Activated naive CD4-positive, alpha-beta T cell treated with anti-CD3 and anti-CD28 coated beads, Interleukin-2, amount 50 U/mL, for 16 hours (primary cell): ENCODE measurements around the gene AFF3.
"Not testable (repeated sequence)": the region's sequence is repeated elsewhere in the genome, so short reads cannot be mapped to it uniquely, and the experiment has no call there.

Source experiments
- DNase-seq: peaks from one replicate; pipeline ENCODE4 v3.0.0-alpha.2; 2020

Gene AFF3

DNA sequence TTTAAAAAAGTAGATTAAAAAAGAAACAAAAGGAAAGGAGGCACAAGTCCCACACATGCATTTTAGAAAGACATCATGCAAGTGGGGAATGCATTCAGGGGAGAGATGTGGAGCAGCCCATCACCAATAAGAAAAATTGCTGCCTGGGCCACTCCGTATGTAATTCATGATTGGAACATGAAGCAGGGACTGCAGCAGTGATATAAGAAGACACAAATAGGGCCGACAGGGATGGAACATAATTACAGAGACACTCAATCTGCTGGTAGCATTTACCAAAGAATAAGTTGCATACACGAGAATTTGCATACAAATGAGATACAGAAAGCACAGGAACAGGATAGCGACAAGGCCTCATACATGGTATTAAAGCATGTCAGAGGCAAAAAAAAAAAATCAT is 6.5 kb upstream of the AFF3 start:
- DNase-seq = no peak

DNA sequence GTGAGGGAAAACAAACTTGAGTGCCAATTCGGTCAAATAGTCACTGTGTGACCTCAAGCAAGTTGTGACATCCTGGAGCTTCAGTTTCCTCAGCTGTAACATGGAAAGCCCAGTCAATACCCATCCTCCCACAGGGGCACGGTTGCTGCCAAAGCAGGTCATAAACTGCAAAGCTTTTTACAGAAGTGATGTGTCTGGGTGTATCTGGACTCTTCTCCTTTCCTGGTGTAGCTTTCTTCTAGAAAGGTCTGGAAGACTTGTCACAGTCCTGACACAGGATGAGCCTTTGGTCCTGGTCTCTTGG is 4.2 kb upstream of the AFF3 start:
- DNase-seq = no peak

DNA sequence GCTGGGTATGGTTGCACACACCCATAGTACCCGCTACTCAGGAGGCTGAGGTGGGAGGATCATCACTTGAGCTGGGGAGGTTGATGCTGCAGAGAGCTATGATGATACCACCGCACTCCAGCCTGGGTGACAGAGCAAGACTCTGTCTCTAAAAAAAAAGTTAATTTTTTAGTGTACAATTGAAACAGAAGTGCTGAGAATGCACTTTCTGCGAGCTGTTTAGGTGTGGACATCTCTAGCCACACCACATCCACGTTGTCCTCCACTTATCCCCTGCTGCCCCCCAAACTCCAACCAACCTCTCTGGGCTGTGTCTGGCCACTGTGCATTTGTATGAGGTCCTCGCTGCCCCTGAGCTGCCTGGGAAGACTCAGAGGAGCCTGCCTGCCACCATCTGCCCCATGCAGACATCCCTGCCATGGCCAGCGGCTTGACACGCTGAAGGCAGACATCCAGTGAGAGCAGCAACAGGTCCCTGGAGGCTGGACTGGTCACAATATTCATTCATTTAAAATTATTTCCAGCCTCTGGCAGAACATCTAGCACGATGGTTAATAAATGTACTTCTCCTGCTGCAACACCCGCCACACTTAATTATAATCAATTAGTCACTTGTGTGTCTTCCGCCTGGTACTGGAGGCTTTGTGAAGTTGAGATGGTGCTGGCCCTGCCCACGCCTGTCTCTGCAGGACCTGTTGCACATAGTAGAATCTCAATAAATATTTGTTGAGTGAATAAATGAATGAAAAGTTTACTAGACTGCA is 3.7 kb upstream of the AFF3 start:
- no peak for DNase-seq

DNA sequence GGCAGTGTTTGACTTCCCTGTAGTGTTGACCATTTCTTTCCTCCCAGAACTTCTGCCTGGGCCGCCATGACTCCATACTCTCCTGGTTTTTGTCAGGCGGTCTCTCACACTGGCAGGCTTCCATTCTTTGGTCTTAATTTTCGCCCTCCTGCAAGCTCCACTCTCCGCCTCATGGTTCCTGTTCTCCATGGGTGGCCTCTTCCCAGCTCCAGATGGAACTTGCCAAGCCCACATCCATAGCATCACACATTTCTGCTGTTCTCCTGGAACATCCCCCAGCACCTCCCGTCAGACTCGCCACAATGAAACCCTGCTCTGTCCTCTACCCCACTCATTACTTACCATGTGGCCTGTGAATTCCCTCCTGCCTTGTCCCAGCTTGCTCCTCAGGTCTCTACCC is 896 bp upstream of the AFF3 start:
- no peak for DNase-seq

DNA sequence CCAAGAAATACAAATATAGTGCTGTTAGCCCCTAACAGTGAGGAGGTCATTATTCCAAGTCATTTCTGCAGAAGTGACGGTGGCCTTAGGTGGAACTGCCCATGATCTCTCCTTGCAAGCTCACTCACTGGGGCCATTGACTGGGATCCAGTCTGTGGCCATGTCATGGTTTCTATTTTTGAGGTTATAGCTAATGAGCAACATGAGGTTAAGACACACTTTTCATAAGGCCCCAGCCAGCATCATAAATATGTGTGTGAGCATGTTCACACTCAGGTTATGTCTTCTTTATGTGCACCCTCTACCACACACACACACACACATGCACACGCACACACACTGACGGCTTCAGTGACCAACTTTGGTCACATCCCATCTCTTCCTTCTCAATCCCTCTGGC is 484 bp downstream of the AFF3 start:
- DNase-seq = no peak

DNA sequence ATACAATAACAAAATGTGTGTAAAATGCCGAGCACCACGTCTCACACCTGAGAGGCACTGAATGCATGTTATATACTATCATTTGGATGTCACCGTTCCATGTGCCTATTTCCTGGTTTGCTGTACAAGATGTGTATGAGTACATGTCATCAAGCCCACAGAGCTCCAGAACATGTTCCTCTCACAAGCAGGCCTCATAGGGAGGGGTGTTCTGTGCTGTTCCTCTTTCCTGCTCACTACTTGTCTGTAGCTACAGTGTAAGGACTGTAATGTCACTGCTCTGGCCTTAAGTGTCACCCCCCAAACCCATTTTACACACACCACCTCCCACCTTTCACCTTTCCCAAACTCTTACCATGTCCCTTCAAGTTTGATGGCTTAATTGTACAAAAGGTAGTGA is 1.8 kb downstream of the AFF3 start:
- DNase-seq = no peak

DNA sequence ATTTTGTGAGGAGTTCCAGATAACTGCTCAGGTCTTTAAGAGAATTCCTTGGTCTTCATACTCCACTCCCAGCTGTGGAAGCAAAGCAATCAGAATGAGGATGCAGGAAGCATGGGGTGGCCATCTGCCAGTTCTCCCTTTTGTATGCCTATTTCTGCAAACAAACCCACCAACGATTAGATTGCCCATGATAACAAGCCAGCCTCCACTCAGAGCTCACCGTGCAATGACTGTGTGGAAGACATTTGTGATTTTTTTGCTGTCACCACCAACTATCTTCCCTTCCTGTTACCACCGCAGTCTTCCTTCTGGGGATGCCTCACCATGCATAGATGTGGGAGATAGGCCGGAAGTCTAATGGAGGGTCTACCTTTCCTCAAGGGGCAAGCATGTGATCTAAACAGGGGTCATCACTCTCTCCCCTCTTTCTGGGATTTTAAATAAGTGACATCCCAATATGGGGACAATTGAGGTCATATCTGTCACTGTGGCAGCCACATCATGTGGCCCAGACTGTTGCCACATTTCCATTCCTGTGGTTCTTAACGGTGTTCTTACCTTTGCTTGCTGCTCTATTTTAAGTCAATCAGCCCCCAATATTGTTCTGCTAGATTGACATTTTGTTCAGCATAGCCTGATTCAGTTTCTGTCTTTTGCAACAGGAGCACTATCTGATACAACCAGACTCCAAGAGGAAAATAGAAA is 4.4 kb downstream of the AFF3 start:
- no peak for DNase-seq

DNA sequence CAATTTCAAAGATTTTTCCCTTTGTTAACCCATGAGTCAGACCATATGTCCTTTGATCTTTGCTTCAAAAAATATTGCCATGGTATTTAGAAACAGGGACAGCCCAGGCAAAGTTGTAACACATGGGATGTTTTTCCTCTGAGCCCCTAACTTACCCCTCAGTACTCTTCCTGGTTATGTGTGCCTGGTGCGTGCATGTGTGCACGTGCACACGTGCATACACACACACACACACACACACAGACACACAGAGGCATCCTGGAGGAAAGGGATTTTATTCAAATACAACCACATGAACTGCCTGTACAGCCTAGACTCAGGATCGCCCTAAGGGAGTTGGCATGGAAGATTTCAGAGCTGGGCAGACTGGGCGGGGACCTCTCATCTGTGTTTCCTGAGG is 5.1 kb downstream of the AFF3 start:
- no peak for DNase-seq

DNA sequence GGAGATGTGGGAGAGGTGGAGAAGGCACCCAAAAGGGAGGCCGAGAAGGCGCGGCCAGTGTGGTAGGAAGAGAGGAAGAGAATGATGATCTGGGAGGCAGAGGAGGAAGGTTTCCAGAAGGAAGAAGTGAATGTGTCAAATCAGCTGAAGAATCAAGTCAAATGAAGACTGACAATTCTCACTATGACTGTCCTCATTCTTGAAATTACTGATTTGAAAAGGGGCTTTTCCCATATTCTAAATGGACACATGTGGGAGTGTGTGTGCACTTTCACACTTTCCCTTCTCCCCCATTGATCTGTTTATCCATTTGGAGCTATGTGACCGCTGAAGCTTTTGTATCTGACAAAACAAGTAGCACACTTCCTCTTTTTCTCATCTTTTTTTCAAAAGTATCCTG is 6.1 kb downstream of the AFF3 start:
- DNase-seq = no peak

DNA sequence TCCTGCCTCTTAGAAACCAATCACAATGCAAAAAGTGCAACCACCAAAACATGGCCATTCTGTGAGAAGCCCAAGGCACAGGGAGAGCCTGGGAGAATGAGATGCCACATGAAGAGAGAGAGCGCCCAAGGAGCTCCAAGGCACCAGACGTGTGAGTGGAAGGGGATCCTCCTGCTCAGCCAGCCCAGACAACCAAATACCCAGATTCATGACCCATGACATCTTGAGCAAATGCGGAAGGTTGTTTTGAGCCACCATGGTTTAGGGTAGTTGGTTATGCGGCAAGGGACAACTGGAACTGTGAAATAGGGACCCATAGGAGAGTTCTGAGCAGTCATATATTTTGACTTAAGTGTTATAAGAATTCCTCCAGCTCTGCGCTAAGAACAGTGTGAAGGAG is 7.0 kb downstream of the AFF3 start:
- no peak for DNase-seq

DNA sequence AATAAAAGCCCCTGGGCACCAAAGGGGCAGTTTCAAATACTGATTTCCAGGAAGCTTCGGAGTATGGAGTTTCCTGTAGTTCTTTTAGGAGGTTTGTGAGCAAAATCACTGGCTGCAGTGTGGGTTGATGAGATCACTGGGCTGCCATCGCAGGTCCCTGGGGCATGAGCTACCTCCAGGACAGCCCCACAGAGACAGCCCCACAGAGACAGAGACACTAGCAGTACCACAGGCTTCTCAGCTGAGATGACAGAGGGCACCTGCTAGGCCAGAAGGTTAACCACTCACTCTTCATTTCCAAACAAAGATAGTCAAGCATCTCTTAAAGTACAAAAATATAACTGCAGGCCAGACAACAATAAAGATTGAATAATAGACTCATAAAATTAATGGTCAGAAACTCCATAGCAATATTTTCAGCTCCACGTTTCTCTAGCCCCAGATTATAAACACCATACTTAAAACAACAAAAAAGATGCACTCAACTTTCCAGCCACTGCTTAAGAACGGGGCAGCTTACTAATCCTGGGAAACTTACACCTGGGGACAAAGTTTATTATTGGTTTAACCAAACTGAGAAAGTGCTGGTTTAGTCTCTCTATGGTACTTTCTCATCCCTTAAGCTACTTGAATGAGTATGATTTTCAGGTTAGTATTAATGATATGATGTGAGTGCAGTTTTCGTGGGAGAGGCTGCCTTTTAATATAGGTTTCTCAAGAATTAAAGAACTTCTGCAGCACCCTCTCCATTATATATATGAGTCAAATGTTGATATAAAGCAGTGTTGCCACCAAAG is 11.6 kb downstream of the AFF3 start:
- DNase-seq = no peak

DNA sequence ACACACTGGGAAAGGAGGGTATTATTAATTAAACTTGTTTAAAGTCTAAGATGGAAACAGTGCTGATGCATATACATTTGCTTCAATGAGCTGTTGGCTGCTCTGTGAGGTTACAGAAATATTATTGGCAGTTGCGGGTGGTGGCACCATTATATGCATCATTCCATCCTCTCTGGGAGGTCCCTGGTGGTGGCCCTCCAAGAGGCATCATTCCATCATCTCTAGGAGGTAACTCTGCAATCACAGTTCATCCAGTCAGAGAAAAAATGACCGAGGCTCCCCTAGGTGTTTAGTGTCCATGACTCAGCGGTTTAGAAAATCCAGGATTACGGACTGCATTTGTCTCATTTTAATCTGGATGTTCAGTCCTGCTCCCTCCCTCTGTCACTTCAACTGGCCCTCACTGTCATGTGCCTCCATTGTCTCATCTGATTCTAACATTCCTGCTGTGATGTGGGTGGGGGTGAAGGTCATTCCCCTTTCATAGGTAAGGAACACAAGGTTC is 15.4 kb downstream of the AFF3 start:
- no peak for DNase-seq

DNA sequence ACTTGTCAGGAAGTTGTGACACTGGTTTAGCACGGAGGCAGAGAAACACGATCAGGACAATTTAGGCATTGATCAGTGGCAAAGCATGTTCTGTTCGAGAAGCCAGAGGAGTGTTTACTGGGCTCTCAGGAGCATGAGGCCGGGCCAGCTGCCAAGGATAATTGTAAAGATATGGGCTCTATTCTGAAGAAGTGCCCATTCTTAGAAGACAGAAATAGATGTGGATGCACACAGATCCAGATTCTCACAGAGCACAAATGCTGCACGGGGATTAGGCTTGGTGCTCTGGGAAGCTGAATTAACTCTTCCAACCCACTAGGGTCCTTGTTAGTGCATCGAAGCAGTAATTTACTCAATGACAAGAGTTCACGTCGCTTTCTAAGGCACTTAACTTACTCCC is 16.2 kb downstream of the AFF3 start:
- DNase-seq = no peak

DNA sequence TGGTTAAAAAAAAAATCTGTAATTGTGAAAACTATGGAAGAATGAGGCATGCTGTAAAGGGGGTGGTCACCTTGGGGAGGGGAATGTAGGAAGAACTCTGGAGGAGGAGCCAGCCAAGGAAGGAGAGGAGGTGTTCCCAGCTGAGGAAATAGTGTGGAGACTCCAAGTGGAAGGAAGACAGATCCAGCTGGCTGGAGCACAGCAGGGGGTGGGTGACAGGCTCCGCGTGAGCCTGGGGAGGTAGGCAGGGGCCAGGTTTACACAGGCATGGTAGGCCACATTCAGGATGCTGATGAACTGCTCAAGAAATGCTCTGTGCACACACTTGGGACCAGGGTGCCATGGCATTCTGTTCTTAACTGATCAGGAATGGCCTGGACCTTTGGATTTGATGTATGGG is 16.8 kb downstream of the AFF3 start:
- DNase-seq = no peak

DNA sequence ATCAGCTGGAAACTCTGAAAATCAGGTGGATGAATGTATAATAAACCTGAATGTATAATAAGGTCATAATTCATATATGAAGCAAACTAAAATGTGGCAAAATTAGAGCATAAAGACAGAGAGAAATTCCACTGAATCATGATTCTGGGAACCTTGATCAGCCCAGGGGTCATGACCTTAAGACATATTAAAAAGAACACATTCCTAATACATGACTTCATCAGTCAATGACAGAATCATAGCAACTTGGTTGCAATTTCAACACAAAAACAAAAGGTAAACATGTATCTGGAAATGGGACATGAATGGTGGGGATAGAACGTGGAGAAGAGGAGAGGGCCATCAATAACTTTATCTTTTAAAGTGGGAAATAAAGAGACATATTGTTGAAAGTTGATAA is 17.6 kb downstream of the AFF3 start:
- DNase-seq = no peak

DNA sequence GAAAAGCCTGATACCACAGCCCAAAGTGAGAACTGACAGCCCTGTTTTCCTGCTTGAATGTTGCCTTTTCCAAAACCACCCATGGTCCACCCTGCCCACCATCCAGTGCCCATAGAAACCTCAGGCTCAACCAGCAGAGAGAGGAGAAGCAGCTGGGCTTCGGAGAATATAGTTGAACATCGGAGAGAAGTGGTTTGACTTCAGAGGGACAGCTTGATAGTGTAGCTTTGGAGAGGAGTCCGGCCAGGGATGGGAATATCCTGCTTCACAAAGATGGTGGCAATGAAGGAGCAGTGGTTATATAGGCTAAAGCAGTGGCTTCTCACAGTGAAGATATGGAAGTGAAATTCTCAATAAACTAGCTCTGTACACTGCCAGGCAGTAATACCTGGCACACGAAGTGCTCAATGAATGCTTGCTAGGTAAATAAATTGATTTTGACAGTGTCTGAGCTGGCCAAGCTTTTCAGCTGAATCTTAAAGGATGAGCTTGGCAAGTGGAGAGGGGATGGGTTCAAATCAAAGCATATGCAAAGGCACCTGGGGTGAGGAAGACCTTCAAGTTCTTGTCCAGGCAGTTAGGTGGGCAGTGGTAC is 21.2 kb downstream of the AFF3 start:
- DNase-seq = no peak

DNA sequence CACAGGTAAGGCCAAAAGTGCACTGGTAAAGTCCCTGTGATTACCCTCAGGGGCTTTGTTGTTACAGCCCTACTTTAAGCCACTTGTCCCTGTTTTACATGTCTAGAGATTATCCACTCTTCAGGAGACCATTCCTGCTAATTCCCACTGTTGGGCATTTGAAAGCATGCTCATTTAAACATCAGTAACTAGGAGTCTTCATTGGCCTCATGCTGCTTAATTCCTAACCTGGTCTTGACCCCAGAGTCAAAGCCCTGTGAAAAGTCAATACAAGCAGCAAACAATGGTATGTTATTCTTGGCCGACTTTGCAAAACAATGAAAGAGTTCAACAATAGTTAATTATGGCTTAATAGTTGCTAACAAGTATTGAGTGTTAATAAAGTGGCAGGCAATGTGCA is 23.2 kb downstream of the AFF3 start:
- no peak for DNase-seq

DNA sequence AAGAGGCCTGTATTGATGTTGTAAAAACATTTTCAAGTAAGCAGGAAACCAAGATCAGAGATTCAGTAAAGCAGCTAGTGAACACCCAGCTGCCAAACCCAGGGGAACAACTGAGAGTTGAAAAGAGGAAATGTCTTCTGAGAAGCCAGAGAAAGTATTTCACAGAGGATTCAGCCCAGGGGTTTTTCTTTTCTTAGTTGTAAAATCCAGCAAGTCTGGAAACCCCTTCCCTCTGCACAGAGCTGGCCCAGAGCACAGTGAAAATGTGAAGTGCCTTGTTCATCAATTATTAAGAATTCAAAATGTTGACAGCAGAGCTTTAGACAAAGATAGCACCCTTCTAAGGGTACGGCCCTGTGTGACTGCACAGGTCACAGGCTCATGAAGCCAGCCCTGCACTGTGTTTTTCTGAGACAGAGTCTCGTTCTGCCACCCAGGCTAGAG is 28.4 kb downstream of the AFF3 start:
- DNase-seq = no peak

DNA sequence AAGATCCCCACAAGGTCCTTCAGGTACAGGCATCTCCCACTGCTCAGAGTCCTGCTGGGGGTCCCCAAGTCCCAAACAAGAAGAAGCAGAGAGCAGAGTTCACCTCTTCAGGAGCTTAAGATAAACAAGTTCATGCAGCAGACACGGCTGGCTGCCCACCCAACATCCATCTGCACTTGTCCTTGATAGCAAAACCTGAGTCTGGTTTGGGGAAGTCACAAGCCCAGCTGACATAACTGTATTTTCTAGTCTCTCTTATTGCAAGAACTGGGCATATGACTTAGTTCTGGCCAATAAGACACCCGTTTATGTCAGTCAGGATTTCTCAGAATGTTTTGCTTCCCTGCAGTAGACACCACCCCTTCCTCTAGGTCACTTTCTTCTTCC is 31.8 kb downstream of the AFF3 start:
- DNase-seq = no peak

DNA sequence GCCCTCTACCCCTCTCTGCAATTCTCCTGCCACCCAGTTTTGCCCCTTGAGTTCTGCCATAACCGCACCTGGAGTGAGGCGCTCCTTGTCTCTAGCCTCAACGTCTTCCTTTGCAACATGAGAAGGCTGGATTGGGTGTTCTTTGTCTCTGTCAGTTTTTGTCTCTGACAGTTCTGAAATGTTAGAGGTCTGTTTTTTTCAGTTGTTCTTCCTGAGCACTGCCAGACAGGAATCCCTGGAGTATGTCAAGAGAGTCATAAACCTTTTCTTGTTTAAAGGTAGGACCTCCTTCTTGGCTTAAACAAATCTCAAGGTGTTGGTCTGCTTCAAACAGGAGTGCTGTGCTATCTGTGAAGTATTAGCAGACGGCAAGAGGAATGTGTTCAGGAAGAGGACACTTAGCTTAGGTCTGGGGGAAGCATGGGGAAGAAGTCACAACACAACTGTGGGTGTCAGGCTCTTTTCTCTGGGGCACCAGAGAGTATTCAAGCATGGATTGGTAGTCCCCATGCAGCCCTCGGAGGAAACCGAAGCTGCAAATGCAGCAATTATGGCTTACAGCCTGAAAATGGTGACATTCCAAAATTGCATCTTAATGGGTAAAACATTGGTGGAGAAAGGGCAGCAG is 32.3 kb downstream of the AFF3 start:
- DNase-seq = no peak

DNA sequence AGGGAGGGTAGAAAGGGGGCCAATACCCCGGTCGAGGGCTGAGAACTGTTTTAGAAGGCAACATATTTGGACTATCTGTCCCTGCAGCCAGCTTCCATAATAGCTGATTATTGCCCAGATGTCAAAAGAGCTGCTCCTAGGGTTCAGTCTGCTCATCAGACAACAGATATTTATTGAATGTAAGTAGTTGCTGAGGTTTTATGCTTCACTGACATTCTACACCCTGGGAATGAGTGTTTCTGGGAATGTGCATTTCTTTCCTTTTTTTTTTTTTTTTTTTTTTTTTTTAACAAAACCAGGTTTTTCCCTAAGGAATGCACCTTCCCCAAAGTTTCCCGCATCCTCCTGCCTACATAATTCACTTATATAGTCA is 33.8 kb downstream of the AFF3 start:
- not testable (repeated sequence) for DNase-seq

DNA sequence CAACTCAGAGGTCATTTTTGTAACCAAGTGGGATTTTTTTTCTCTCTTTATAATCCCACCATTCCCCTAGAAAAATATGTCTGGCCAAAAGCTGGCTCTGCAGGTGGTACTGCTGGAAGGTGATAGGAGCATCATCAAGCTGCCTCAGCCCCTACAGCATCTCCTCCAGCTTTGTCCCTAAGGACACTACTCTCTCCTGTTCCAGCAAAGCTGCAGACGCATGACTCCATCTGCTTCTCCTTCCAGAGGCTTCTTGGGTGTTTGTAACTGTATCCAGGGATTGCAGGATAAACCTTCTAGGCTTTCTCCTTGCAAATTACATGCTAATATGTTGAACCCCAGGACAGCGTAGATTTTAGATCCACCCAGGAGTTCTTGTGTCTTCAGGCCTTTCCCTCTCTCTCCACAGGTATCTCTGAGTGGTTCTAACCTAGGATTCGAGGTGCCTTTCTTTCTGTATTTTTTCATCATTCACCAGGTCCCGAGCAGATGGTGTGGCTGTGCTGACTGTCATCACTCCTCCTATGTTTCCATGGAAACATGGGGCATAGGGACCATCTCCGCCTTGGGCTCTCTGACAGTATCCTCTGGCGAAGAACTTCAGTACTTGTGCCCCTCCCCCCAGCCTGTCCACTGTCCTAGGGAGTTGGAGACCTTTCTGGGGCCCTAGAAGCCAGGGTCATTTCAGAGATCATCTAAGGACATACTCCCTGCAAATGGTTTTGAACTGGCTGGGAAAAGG is 34.3 kb downstream of the AFF3 start:
- no peak for DNase-seq
